G401 (cell line): ENCODE results near the gene LHB. TPM values are rescaled to one million over a fixed set of nuclear protein-coding genes. Genes with fewer than 3 reads are reported as not detected.
A peak's percentile ranks its signal among the peaks of the same experiment; 100 is the strongest.

Source experiments
- DNase-seq: peaks from one replicate; pipeline ENCODE4 v3.0.0-alpha.2; 2015; ENCODE audit warnings: low spot score
- in situ Hi-C: cut with HindIII; loops from 2 replicates; pipeline ENCODE4 v1.10.0; 2016; ENCODE audit warnings: low sequenced_read_pairs, mixed read lengths
- total RNA-seq: library from RNA; depleted of rRNA; stranded (reverse); fragments of >200 nt; shearing (Covaris generic); gene quantifications from 2 replicates; pipeline ENCODE4 v1.2.3, GENCODE V29; 2014

The LHB gene
- total RNA-seq, 1 experiment from 2014 or later = not detected

DNA sequence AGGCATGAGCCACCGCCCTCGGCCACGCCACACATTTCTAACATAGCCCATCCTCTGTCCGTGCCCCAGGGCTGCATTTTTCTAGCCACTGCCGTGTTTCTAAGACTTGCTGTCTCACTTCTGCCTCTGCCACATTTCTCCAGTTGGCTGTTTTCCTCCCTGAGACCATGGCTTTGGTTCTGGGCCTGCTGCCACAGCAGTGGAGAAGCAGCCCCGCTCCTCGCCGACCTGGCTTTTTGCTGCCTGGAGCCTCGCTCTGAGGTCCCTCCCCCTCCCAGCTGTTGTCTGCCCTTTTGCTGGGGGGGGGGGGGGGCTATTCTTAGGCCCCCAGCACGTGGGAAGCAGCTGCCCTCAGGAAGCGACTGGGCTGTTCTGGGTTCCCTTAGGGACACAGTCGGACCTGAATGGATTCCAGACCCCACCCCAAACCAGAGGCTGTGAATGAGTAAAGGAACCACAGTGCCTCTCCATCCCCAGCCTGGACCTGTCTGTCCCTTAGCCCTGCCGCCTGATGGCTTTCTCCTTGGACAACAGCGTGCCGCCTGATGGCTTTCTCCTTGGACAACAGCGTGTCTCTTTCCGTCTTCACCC lies 27.1 kb downstream of the LHB start:
- in situ Hi-C loops = no loop called here
- DNase-seq = peak; percentile 26

GRCh38 chr19:48988860-48989259 lies 28.0 kb downstream of the LHB start:
- no peak for DNase-seq
- in situ Hi-C loops = no loop called here

- in situ Hi-C loops = no loop called here
- DNase-seq = no peak
These were observed 28.6 kb downstream of the LHB start for GRCh38 chr19:48988286-48988685.

DNA sequence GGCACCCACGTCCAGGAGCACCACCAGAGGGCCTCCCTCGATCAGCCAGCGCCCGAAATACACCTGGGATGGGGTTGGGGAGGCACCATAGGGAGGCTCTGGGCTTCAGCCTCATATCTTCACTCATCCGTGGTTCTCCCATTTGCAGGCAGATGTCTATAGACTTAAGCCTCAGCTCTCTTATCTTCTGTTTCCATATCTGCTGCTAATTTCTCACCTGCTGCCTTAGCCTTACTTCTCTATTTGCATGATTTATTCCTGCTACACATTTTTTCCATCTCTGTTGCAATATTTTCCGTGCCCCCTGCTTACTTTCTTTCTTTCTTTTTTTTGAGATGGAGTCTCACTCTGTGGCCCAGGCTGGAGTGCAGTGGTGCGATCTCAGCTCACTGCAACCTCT lies 29.6 kb downstream of the LHB start:
- in situ Hi-C loops = no loop called here
- DNase-seq = no peak

- in situ Hi-C loops = no loop called here
- no peak for DNase-seq
These were observed 30.7 kb downstream of the LHB start for GRCh38 chr19:48986211-48986610.

DNA sequence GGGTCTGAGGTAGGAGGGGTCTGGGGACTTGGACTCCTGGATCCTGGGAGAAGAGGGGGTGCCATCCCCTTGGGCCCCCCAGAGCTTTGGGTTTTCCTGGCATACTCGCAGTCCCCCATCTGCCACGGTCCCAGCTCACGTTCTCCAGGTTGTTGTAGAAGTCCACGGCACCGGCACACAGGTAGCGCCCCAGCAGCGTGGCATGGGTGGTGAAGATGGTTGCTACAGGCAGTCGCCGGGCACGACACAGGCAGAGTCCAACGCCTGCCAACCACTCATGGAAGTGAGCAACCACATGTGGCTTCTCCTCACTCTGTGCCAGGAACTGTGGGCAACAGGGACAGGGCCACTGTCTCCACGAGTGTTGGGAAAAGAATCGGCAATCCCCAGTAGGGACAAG lies 31.2 kb downstream of the LHB start:
- in situ Hi-C loops = no loop called here
- DNase-seq = no peak

- in situ Hi-C loops = no loop called here
- peak; percentile 26 for DNase-seq
These were observed 34.6 kb downstream of the LHB start for GRCh38 chr19:48982280-48982679.

- in situ Hi-C loops = no loop called here
- no peak for DNase-seq
These were observed 39.8 kb downstream of the LHB start for GRCh38 chr19:48977061-48977460.

DNA sequence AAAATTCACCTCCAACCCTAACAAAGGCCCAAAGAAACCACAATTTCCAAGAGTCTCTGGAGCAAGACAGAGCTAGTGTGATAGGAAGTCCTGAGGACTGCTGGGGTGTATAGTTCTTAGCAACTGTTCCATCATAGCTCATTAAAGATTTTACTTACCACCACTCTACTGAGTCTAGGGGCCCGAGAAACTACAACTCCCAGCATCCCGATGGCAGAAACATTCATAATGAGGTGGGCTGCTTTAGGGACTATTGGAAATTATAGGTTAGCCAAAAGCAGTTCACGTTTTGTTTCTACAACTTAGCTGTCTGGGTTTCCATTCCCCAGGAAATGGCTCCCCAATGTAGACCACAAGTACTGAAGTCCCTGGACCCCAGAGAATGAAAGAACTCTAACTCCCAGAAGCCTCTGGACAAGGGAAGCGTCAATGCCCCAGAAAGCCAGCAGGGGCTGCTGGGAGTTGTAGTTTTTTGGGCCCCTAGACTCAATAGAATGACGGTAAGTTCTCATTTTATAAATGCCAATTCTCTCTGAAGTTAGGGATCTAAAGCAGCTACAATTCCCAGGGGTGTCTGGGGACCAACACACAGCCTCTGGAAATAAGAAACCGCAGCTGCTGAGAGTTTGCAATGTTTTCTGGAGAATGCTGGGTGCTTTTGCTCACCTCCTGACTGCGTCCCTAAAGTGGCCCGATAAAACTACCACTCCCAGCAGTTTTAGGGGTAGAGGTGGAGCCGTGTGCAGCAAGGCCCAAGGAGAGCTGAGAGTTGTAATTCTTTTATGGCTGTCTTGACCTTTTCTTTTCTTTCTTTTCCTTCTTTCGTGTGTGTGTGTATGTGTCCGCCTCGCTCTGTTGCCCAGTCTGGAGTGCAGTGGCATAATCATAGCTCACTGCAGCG lies 40.7 kb downstream of the LHB start:
- DNase-seq = peak; percentile 72
- in situ Hi-C loops = no loop called here

DNA sequence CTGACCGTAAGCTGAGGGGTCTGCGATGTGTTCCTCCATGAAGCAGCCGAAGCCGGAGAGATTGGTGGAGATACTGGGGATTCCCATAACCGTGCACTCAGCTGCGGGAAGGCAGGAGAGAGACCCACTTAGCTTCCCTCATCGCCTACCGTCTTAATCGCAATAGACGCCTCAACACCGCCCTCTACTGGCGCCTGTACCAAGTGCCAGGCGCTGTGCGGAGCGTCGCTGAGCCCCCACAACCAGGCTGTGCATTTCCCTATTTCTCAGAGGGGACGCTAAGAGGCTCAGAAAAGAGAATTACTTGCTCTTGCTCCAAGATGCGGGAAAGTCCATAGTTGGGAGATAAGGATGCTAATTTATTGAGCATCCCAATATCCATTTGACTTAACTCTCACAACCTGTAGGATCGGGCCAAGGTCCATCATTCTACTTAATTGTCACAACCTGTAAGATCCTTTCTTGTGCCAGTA lies 45.9 kb downstream of the LHB start:
- in situ Hi-C loops = no loop called here
- DNase-seq = peak; percentile 86

DNA sequence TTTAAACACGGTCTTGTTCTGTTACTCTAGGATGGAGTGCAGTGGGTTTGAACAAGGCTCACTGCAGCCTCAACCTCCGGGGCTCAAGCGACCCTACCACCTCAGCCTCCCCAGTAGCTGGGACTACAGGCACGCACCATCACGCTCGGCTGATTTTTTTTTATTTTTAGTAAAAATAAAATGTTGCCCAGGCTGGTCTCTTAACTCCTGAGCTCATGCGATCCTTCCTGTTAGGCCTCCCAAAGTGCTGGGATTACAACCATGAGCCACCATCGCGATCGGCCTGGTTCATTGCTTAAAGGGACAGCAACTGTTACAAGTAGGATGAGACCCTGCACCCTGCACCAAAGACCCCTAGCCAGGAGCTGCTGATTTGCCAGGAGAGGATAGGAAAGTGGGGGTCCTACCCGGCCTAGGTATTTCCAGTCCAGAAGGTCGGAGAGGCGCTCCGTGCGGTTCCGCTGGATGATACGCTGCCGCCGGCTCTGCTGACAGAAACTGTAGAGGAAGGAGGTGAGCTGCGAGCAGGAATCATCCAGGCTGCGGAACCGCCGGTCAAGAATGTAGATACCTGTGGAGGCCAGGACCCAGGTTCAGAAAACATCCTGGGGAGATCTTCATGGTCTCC lies 46.6 kb downstream of the LHB start:
- DNase-seq = peak; percentile 28
- in situ Hi-C loops = no loop called here

- DNase-seq = peak; percentile 70
- in situ Hi-C loops = no loop called here
These were observed 47.4 kb downstream of the LHB start for GRCh38 chr19:48969276-48970138.

- in situ Hi-C loops = no loop called here
- DNase-seq = no peak
These were observed 48.1 kb downstream of the LHB start for GRCh38 chr19:48968813-48969218.

DNA sequence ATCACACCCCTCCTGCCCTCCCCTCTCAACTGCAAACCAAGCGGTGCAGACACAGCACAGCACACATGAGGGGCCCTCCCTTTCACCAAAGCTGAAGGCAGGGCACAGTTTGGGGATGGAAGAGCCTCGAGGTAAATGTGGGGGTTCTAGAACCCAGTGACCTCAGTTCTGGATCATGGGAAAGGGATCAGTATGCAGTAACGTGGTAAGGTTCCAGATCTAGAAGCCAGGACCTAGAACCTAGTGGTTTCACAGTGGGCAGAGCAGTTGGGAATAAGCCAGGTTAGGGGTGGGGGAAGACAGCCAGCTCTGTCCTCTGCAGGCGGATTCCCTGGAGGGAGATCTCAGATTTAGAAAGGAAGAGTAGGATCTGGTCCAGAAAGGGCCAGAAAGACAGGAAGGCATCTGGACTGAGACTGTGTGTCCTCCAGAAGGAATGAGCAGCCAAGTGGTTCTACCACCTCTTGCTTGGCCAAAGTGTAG lies 48.7 kb downstream of the LHB start:
- DNase-seq = no peak
- in situ Hi-C loops = no loop called here

GRCh38 chr19:48967346-48968178 lies 49.3 kb downstream of the LHB start:
- peak; percentile 50 for DNase-seq
- in situ Hi-C loops = no loop called here

- DNase-seq = no peak
- in situ Hi-C loops = no loop called here
These were observed 50.1 kb downstream of the LHB start for GRCh38 chr19:48966541-48967345.
